Fibroblast of skin of scalp (primary cell): ENCODE data around the gene FAM181A.

Source experiments
- DNase-seq: peaks from one replicate; pipeline ENCODE4 v3.0.0-alpha.2; 2013

Gene FAM181A

DNA sequence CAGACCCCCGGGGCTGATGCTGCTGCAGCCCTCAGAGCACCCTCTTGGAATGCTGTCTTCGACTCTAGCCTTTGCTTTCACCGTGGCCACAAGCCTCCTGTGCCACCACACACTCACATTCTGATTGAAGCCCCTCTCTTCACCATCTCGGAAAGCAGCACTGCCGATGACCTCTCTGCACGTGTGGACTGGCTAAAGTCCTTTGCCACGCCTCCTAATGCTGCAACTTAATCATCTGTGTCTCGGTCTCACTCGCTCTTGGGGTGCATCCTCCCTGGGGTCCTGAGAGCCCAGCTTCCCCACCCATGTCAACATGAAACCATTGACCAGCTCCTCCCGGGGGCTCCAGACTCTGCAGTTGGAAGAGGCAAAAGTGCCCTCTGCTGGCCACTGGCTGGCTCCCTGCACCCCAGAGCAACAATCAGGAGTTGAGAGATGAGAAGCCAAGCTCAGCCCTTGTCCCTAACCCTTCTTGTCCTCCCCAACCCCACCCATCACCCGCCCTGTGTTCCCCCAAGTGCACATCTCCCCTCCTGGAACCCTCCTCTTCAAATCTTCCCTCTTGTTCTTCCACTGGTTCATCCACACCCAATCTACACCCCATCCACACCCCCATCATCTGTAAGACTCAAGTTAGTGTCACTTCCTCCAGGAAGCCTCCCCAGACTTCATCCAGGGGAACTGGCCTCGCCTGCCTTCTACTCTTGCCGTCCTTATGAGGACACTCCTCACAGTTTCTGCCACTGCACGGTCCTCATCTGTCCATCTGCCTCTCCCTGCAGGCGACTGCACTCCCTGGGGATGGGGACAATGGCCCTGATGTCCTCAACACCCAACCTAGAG is 23.6 kb upstream of the FAM181A start:
- DNase-seq: peak; percentile 5

GRCh38 chr14:93905623-93906022 is 21.5 kb upstream of the FAM181A start:
- DNase-seq: no peak

GRCh38 chr14:93906341-93907329 is 20.5 kb upstream of the FAM181A start:
- peak; percentile 39 for DNase-seq

DNA sequence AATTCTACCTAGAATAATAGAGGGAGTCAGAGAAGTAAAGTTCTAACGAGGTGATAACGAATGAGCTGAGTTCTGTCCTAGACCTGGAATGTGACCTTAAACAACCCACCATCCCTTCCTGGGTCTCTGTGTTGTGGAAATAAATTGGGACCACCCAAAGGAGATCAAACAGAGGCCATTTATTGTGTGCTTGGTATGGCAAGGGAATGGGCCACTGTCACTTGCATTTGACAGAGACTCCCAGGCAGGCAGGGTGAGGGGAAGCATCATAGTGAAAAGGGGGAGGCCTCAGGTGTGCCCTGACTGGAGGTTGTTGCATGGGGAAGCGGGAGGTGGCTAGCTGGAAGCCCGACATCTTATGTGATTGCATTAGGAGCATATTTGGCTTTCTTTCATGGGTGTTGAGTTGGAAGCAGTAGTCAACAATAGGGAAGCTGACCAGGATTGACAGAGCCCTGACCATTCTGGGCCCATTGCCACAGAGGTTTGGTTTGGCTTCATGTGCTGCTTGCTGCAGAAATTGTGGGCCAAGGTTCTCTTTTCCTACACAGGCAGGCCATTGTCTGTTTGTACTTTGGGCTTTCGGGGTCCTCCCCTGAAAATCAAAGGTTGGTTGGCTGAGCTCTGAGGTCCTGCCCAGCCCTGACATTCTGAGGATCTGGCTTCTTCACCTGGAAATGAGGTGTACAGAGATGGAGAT is 17.6 kb upstream of the FAM181A start:
- DNase-seq: no peak

DNA sequence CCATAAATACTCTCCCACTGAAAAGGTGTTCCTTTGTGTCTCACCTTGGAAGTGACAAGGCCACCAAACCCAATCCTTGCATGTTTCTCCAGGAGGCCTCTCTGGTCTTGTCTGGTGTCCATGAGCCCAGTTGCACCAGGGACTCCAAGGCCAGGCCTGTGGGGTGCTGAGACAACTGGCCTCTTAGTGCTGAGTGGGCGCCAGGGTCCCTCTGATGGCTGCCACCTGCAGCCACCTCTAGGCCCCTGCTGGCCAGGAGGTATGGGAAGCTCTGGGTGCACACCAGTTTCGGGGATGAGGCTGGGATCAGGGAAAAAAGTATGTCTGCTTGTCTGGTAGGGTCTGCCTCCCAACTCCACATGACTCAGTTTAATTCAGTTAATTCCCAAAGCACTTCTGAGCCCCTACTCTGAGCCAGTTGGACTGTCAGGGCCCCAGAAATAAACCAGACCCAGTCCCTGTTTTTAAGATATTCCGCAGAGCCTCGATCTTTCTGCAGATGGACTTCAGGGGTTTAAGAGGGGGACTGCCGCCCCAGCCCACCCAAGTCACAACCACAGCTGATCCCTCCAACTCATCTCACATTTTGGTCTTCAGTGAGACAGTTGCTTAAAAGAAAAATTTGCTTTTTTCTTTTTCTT is 15.0 kb upstream of the FAM181A start:
- no peak for DNase-seq

DNA sequence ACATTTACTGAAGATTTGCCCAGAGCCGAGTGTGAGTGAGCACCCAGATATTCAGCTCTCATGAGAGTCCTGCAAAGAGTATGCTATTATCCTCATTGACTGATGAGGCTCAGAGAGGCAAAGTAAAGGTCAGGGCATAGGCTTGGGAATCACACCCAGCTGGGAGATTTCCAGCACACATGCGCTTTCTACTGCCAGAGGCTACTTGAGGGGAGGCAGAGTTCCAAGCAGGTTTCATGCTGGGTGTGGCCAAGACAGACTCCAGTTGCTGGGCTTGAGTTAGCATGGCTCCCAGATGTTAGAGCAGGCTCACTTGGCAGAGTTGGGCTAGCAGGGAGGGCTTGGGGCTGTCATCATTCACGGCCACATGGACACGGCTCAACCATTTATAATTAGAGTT is 14.4 kb upstream of the FAM181A start:
- no peak for DNase-seq

DNA sequence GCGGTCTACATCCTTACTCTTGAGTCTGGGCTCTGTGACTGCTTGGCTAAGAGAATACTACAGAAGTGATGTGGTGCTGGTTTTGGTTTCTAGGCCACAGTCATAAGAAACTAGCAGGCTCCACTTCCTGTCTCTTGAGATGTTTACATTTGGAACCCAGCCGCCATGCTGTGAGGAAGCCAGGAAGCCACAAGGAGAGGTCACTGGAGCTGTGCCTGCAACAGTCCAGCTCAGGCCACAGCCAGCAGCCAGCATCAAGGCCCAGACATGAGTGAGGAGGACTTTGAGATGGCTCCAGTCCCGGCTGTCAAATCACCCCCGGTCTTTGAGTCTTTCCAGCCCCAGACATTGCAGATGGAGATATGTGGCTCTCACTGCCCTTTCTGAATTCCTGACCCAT is 12.9 kb upstream of the FAM181A start:
- no peak for DNase-seq

DNA sequence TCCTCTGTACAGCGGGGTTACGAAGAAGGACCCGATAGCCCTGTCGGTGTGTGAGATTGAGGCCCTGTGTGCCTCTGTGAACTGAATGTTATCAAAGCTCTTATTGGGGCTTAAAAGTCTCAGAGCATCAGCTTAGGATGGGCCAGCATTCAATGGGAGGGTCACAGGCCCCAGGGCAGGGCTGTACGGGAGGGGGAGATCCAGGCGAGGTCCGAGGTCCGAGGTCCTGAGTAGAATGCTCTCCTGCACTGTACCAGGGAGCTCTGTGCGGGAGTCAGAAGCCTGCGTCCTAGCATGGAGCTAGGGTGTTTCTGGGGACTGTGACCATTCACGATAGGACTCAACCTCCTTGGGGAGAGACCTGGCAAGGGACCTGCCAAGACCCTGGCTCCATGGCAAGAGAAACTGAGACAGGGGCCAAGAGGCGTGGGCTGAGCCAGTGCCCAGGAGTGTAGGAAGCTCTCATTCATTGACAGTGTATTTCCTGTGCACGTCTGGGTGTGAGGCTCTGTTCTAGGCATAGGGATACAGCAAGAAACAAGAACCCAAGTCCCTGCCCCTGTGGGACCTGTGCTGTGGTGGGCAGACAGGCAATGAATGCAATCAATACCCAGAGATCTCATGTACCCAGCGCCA is 12.0 kb upstream of the FAM181A start:
- DNase-seq: no peak

GRCh38 chr14:93915800-93916199 is 11.3 kb upstream of the FAM181A start:
- no peak for DNase-seq

- DNase-seq: no peak
These were observed 10.6 kb upstream of the FAM181A start for GRCh38 chr14:93916498-93916897.

- no peak for DNase-seq
These were observed 10.0 kb upstream of the FAM181A start for GRCh38 chr14:93917141-93917540.

- DNase-seq: no peak
These were observed 5.9 kb upstream of the FAM181A start for GRCh38 chr14:93921001-93921806.

DNA sequence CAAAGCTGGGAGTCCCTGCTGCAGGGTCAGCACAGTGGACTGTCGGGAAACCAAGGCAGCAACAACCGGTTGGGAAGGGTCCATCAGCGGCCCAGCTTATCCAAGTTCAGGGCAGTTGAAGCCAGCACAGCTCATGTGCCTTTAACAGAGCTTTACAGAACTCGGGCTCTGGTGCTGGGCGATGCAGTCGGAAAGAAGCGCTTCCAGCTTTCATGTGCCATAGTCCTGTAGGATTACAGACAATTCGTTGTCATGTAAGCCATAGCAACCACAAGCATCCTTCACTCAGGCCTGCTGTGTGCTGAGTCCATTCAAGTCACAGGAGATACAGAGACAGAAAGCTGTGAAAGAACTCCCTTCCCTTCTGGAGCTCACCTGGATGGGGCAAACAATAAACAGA is 3.5 kb upstream of the FAM181A start:
- no peak for DNase-seq

GRCh38 chr14:93924592-93925355 is 2.4 kb upstream of the FAM181A start:
- no peak for DNase-seq

GRCh38 chr14:93925374-93925895 is 1.7 kb upstream of the FAM181A start:
- no peak for DNase-seq

DNA sequence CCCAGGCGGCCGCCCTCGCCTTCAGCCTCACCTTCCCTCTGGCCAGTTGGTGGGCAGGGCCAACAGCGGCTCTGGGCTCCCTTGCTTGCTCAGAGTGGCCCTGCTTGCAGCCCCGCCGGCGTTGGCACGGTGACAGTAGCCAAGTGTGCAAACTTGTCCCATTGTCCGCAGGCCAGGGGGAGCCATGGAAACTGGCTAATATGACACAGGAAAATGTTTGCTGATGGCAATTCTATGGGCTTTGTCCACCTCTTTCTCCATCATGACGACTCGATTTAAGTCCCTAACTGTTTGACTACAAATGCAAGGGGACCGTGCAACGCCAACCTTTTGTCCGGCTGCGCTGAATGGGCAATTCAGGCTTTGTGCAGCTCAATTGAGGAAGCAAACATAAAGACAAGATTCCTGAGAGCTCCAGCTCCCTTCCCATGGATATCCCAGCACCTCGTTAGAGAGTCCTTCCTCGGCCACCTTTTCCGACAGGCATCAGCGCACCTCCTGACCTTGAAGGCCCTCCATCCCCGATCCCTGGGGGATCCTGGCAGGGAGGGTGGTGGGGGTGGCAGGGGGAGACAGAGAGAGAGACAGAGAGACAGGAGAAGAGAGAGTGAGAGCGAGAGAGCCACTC is 785 bp upstream of the FAM181A start:
- DNase-seq: no peak

- no peak for DNase-seq
These were observed 629 bp downstream of the FAM181A start for GRCh38 chr14:93927800-93928145.

DNA sequence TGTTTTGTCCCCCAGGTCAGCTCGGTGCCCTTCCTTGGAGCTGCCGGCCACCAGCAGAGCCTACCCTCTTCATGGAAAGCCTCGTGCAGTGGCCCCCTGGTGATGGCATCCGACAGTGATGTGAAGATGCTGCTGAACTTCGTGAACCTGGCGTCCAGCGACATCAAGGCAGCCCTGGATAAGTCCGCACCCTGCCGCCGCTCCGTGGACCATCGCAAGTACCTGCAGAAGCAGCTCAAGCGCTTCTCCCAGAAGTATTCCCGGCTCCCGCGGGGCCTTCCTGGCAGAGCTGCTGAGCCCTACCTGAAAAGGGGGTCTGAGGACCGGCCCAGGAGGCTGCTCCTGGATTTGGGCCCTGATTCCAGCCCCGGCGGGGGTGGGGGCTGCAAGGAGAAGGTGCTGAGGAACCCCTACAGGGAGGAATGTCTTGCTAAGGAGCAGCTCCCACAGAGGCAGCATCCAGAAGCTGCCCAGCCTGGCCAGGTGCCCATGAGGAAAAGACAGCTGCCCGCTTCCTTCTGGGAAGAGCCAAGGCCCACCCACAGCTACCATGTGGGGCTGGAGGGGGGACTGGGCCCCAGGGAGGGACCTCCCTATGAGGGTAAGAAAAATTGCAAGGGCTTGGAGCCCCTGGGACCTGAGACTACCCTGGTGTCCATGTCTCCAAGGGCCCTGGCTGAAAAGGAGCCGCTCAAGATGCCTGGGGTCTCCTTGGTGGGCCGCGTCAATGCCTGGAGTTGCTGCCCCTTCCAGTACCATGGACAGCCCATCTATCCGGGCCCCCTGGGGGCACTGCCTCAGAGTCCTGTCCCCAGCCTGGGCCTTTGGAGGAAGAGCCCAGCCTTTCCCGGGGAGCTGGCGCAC is 1.3 kb downstream of the FAM181A start:
- no peak for DNase-seq
